RPMI8226 (cell line): Measurements from ENCODE around the gene CNDP1.

Experiments
- DNase-seq: peaks from one replicate; pipeline ENCODE4 v3.0.0-alpha.2; 2015

CNDP1 gene

DNA sequence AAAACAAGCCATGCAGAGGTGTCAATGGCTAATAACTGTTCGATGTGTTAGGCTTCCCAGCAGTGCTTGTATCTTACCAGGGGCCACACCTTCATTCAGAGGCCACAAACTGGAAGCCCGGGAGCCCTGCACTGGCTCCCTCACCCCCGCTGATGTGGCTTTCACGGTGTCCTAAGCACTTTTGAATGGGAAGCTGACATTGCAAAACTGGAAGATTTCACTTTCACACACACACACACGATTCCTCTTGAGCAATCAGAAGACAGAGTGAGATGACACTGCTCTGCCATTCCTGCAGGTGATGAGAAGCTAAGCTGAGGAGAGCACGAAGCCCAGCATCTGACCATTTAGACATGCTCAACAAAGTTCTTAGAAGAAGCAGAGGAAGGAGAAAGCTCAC lies 54.7 kb downstream of the CNDP1 start:
- DNase-seq = peak; percentile 91

DNA sequence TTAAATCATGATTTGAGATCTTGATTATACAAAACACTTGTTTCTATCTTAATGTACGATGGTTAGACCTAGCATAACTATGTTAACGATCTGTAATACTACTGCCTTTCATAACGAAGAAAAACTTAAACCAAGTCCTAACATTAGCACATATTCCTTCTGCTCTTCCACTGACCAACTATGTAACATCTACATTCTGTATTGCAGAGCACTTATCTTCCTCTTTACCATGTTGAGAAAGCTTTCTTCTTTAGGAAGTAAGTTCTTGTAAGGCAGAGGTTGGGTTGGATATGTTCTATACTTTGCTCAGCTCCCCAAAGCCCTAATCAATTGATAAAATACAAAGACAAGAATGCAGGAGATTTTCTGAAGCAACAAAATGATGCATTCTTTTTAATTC lies 55.5 kb downstream of the CNDP1 start:
- DNase-seq = no peak

DNA sequence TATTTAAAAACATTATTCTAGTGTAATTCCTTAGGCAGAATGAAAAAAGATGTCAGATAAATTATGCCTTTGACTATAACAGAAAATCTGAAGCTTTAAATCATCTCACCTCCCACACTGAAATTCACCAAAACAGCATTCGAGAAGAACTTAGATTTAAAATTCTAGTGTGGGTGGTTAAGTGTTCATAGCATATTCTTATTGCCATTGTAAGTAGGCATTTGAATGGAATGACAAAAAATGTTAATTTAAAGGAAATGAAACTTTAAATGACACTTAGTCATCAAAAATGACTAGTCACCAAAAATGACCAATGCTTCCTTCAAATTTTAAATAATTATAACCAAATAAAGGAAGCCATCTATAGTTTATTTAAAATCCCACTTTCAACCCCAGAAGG lies 56.4 kb downstream of the CNDP1 start:
- no peak for DNase-seq

DNA sequence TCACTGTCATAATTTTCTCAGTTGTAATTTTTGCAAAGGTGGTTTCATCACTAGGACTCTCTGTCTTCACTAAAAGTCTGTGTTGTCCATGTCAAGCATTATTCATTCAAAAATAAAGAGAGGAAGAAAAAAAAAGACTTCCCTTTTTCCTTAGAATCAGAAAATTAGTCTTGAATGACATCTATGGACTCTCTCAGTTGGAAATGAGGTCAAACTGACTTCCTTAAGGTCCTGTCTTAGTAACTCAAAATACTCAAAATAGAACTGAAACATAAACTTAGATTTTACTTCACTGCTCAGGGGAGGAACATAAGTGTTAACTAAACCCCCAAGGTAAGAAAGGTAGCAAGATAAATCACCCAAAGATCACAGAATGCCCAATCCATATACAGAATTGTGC lies 61.1 kb downstream of the CNDP1 start:
- DNase-seq = no peak

DNA sequence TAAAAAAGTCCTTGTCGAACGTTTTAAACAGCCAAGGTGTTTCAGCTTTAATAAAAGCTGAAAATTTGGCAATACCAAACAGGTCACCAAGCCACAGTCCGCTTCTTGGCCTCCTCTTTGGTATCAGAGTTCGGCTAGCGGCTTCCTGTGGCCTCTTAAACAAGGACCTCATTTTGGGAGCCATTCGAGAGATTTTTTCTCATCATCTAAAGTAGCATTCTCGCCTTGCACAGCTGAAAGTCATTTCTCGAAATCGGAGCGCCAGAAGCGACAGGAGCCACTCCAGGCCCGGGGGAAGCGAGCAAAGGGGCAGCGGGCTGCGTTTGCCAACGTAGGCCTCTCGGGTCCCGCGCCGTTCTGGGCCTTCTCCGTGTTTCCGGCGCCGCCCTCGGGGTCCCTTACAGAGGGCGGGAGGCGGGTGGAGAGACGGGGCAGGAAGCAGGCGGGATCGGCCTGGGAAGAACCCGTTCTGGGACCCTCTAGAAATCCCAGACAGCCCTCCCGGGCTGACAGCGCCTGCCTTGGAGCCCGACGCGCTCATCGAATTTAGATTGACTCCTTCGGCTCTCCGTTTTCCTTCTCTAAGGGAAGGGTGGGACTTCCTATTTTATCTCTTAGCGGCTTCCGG lies 62.8 kb downstream of the CNDP1 start:
- DNase-seq = peak; percentile 76

DNA sequence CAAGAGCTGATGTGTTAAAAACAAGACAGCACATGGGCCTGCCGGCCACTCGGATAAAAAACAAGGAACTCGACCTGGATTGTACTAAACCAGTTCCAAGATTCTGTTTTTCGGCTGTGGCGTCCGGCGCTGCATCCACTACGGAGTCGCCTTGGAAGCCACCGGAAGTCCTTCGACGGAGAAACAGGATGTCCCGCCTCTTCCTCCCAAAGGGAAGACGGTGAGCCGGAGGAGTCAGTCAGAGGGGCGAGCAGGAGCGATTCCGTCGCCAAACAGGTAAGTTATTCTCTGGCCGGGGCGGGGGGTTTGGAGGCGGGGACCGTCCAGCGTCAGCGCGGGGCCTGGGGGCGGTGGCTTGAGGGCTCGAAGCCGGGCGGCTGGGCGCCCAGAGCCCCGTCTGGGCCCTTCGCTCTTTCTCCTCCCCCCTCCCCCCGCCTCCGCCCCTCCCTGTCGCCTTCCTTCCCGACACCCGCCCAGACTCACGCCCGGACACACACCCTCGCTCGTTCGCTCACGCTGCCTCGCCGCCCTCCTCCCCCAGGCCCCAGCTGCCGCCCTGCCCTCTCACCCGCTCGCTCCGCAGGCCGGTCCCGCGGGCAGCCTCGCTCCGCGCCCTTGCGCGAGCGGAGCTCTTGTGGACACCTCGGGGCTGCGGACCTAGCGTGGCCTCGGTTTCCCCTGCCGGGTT lies 63.5 kb downstream of the CNDP1 start, which contains the start of gene ZNF407:
Gene ZNF407 (plus strand): TSS at position 209 of the 688 bp plus-strand sequence. CDS start 33,150 bp downstream, outside the sequence.
- DNase-seq = peak; percentile 95

DNA sequence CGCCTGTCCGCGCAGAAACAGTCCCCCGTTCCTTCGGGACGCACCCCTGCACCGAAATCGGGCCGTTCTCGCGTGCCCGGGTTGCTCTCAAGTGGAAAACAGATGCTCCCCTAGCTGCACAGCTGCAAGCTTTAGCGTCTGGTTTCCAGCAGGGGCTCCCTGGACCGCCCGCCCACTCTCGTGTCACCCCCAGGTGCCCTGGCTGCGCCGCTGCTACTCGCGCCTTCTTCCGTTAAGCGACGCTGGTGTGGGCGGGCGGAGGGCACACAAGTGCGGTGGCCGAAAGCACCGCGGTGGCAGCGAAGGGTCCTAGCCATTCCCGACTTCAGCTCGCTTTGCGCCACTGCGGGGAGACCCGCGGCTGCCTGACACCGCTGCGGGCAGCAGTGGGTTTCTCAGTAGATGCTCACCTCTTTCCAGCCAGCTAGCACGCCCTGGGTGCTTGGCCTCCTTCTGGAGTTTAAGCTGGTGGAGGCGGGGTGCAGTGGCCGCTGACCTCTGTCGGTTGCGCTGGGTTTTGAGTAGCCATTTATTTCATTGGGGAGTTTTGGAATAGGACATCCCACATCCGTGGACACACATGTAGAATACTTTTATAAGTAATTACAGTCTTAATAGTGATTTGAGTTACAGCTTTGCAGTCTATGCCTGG lies 64.2 kb downstream of the CNDP1 start:
- DNase-seq = peak; percentile 79

DNA sequence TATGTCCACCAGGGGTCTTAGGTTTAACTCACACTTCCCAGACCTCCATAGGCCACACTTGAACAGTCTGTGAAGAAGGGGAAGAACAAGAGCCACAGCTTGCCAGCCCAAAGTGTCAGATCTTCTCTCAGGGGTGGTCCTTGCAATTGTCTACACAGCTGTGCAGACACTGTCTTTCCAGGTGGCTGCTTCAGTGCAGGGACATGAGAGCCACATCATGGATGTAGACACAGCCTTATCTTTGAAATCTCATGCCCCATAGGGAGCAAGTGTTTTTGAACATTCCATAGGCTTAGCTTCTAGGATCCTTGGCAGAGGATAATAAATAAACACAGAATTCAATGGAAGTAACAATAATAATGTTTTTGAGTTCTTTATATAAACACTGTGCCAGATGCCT lies 70.1 kb downstream of the CNDP1 start:
- DNase-seq = no peak

DNA sequence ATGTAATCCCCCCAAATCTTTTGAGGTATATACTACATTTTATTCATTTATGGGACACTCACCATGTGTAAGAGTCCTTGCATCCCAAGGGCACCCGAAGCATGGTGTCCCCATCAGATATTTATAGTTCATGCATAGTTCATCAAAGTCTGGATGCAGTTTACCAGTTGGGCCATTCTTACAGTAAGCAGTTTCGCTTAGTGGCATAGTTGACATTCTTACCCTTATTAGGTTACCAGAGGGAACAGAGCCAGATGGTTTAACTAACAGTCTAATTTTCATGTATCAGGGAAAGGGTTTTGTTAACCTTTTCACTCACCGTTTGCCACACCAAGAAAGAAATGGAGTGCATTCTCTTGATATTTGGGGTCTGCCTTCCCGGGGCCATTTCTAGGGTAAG lies 70.5 kb downstream of the CNDP1 start:
- peak; percentile 62 for DNase-seq

DNA sequence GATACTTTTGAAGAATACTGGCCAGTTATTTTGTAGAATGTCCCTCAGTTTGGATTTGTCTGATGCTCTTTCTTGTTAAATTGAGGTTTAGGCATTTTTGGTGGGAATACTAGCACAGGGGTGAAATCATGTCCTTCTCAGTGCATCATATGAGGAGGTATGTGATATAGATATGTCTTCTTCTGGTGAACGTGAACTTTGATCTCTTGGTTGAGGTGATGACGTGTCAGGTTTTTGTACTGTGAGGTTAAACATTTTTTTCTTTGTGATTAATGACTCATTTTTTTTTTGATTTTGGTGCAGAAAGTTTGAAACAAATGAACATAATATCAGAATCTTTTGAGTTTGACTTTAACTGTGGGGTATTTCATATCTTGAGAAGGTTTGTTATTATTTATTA lies 74.4 kb downstream of the CNDP1 start:
- no peak for DNase-seq

DNA sequence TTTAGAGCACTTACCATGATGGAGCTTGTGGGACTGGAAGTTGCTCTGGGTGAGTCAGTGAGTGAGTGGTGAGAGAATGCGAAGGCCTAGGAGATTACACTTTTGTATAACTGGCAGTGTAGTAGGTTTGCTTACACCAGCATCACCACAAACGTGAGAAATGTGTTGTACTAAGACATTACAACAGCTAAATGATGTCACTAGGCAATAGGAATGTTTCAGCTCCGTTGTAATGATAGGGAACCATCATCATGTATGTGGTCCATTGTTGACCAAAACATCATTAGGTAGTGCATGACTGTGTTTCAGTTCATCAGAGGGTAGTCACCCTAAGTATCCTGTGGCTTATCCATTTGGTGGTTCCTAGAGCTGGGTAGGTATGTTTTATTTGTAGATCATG lies 75.2 kb downstream of the CNDP1 start:
- DNase-seq = no peak

DNA sequence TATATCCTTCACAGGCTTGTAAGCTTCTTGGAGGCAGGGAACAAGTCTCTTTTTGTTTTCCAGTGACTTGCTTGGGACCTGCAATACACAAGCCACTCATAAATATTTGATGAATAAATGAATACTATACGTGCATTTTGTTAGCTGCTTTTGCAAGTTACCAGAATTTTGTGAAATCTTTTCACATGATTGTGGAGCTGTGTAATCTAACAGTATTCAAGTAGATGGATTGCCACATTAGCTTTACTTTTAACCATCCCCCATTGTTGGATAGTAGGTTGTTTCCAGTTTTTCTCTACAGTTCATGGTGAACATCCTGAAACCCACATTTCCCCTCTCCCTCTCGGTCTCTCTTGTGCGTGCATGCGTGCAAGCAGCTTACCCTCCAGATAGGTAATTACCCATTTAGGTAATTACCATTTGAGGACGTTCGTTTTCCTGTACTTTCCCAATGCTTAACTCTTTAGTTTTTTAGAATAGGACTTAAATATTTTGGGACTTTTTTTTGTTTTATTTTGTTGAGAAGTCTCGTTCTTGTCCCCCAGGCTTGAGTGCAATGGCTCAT lies 75.8 kb downstream of the CNDP1 start:
- no peak for DNase-seq

DNA sequence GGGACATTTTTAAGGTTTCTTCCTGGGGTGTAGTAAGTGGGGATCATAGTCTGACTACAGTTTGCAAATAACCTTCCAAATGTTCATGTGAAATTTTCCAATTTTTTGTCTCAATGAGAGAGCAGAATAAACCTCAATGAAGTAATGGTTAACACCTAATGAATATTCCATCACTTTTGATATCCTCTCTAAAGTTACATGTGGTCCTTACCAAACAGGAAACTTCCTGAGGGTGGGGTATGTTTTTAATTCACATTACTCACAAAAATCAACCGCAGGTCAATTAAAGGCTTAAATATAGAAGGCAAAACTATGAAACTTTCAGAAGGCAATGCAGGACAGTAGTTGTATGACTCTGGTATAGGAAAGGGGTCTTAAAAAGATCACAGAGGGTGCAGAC lies 76.6 kb downstream of the CNDP1 start:
- no peak for DNase-seq

DNA sequence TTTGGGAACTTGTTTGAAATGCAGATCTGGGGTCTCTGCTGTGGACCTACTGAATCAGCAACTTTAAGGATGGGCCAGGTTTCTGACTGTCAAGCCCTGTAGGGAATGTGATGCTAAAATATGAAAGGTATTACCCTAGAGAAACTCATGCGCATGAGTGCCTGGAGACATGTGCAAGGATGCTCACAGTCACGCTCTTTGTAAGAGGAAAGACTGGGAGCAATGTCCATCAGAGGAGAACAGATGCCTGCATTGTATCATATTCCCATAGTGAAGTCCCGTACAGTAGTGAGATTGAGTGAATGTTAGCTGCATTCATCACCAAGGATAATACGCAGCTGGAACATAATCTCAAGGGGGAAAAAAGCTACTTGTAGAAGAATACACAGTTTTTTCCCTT lies 77.5 kb downstream of the CNDP1 start:
- DNase-seq = no peak

DNA sequence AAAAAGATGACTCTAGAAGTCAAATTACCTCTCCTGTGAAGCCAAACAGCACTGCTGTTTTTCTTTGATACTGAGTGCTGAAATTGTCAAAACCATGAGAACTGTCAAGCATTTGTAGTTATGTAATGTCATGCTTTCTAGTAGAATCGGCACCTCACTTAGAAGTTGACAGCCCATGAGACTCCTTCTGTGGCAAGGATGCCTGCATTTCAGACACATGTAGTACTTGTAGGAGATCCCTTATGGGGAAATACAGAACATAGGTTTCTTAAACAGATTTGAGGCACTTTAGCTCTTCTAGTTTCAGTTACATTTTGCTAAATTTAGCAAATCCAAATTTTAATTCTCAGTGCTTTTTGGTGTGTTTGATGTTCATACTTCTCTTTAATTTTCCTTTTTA lies 79.1 kb downstream of the CNDP1 start:
- peak; percentile 22 for DNase-seq

DNA sequence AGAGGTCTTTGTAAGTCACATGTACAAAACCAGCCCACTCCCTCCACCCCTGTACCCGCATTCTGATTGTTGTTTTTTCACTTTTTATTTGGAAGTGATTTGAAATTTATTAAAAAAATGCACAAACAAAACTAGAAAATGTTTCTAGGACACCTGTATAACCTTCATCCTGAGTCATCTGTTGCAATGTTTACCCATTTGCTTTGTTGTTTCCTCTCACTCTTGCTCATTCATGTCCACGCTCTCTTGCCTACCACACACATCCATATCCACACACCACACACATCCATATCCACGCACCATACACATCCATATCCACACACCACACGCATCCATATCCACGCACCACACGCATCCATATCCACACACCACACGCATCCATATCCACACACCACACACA lies 82.2 kb downstream of the CNDP1 start:
- no peak for DNase-seq

DNA sequence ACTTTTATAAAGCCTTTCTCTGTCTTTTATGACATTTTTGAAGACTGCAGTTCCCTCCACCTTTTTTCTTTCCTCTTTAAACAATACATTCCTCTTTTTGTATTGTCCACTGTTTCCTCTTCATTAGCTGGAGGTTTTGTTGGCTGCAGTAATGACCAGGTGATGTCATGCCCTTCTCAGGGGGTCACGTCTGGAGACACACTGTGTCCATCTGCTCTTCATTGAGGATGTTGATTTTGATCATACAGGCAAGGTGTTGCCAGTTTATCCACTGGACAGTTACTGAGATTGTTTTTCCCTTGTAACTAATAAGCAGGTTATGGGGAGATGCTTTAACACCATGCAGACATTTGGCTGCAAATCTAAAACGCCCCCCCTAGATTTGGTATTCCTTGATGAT lies 83.2 kb downstream of the CNDP1 start:
- DNase-seq = no peak

DNA sequence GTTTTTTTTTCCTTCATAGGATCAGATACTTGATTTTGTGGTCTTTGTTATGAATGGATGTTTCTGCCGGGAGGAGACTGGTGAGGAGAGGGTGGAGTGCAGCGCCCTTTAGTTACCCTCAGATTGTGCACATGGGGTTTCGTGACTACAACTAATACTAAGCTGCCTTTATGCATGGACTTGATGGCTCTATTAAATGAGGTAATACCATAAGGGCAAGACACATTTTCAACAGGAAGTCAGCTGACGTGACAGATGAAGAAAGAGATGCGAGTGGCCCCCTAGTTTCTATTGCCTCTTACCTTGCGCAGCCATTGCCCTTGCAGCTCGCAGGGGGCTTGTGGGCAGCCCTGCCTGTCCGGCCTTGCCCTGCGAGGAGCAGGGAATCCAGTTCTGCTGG lies 87.8 kb downstream of the CNDP1 start:
- no peak for DNase-seq

DNA sequence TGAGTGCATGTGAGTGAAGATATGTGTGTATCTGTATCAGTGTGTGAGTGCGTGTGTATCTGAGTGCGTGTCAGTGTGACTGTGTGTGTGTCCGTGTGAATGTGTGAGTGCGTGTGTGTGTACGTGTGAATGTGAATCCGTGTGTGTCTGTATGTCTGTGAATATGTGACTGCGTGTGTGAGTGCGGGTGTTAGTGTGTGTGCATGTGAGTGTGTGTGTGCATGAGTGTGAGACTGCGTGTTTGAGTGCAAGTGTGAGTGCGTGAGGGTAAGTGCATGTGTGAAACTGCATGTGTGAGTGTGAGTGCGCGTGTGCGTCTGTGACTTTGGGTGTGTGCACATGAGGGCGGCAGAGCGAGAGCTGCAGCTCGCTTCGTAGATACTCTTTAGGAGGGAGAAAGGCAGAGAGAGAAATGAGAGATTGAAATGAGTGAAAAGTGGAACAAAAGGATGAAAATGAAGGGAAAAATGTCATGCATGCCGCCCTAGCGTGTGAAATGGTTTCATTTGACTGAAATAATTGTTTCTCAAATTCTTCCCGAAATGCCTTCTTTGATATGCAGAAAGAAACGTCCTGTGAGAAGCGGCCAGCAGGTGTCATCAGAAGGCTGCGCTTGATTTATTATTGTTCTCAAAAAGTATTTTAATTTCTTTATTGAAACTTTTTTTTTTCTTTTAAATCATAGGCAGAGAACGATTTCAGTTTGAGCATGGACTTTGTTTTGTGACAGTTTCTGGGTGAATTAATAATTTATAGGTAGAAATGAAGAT lies 88.9 kb downstream of the CNDP1 start:
- DNase-seq = peak; percentile 8

DNA sequence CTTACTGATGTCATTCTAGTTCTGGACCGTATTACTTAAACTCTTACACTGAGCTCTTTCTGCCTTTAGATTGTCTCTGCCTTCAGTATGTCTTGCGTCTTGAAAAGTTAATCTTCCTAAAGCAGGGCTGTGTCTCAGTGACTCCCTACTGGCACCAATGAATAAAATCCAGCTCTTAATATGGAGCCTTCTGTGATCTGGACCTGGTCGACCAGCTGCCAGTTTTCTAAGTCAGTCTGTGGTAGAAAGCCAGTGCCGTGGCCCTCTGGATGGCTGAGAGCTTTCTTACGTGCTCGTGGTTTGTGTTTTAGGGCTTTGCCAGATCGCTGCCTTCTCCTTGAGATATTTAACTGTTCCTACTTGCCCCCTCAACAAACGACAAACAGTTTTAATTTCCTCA lies 90.2 kb downstream of the CNDP1 start:
- no peak for DNase-seq

DNA sequence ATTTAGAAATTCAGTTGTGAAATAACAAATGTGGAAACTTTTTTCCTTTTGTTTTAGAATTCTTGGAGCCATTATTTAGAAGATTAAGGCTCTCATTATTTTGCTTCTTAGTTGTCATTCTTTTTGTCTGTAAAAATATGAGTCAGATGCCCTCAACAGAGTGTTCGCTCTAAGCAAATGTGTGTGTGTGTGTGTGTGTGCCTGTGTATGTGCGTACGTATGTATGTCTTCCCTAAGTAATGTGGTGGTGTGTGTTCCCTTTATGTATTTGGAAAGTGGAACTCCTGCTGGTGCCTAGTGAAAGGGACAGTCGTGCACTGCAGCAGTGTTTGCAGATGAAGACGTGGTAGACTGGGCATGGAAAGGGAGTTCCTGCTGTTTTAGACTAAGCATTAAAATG lies 90.9 kb downstream of the CNDP1 start:
- DNase-seq = no peak

DNA sequence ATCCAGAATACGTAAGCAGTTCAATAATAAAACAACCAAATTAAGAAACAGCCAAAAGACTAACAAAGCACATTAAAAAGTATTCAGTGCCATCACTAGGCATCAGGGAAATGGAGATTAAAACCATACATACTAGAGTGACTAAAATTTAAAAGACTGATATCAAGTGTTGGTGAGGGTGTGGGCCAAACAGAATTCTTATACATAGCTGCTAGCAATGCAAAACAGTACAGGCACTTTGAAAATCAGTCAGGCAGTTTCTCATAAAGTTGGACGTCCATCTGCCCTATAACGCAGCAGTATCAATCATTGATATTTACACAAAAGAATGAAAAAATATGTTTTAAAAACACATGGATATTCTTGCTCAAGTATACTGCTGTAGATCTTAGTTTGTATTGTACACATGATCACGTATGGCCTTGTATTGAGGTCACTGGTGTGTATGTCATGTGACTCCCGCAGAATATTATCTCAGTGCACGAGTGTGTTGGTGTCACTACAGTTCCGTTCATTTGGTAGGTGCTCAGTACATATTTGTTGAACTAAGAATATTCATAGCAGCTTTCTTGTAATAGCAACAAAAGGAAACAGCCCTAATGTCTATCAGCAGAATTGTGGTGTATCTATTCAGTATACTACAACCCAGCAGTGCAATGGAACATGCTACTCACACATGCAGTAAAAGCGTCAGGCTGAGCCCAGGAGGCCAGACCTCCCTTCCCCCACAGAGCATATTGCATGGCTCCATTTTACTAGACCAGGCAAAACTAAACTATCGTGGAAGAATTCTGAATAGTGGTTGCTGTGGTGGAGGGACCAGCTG lies 92.0 kb downstream of the CNDP1 start:
- DNase-seq = no peak
